ENCODE measurements around the gene VWC2.

VWC2 gene

DNA sequence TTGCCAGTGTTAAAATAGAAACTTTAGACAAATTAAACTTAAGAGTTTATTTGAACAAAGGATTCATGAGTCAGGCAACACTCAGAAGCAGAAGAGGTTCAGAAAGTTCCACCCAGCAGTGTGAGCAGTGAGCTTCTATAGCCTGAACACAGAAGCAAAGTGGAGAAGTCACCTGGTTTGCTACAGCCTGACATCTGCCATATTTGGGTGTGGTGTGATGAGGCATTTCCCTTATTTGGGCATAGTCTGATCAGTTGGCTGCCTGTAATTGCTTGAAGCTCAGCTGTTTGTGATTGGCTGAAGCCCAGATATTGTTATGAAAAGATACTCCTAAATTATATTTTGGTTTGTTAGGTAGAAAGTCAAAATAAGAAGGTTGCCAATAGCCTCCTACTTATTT is 39.1 kb downstream of the VWC2 start:
- TF ChIP-seq, protein P1, sequence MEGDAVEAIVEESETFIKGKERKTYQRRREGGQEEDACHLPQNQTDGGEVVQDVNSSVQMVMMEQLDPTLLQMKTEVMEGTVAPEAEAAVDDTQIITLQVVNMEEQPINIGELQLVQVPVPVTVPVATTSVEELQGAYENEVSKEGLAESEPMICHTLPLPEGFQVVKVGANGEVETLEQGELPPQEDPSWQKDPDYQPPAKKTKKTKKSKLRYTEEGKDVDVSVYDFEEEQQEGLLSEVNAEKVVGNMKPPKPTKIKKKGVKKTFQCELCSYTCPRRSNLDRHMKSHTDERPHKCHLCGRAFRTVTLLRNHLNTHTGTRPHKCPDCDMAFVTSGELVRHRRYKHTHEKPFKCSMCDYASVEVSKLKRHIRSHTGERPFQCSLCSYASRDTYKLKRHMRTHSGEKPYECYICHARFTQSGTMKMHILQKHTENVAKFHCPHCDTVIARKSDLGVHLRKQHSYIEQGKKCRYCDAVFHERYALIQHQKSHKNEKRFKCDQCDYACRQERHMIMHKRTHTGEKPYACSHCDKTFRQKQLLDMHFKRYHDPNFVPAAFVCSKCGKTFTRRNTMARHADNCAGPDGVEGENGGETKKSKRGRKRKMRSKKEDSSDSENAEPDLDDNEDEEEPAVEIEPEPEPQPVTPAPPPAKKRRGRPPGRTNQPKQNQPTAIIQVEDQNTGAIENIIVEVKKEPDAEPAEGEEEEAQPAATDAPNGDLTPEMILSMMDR (IDR thresholded peaks at IDR 0.05; ENCODE audit: control insufficient read depth, extremely low read depth, insufficient read depth): no peak
- no peak for DNase-seq (ENCODE audit: low read depth)
- H3K4me3 ChIP-seq (ENCODE audit: low read depth, low read length): no peak overlapping the region

DNA sequence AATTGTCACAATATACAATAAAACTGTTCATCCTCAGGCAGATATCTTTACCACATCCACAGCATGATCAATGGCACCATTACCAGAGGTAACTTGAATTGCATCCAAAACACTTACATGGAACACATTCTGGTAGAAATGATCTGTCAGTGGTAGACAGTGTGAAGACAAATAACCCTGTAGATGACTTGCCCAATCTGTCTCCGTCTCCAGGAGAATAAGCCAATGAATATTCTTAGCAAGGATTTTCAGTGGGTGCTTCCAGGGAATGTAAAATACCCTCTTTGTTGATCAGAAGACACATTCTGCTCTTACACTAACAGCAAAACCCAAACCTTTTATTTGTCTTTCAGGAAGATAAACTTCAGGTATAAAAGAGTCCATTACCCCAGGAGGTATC is 43.8 kb downstream of the VWC2 start:
- TF ChIP-seq, protein P1 (IDR thresholded peaks at IDR 0.05; ENCODE audit: control insufficient read depth, extremely low read depth, insufficient read depth): no peak
- no peak overlapping the region for H3K4me3 ChIP-seq (ENCODE audit: low read depth, low read length)
- DNase-seq (ENCODE audit: low read depth): no peak

DNA sequence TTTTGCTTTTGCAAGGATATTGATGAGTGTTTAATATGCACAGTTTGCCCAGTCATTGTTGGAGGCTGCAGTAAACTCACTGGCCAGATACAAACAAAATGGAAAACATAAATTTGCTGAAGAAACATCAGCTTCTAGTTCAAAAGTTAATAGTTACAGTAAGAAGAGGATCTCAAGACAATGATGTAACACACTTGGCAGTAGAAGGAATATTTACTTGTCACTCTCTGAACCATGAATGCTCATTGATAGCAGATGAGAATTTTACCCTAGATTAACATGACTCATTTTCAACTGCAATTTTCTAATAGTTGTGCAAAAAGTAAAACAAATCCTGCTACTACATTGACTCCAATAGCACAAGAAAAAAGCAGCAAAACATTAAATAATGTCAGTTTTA is 47.7 kb downstream of the VWC2 start:
- no peak overlapping the region for H3K4me3 ChIP-seq (ENCODE audit: low read depth, low read length)
- TF ChIP-seq, protein P1 (IDR thresholded peaks at IDR 0.05; ENCODE audit: control insufficient read depth, extremely low read depth, insufficient read depth): no peak
- DNase-seq (ENCODE audit: low read depth): no peak

DNA sequence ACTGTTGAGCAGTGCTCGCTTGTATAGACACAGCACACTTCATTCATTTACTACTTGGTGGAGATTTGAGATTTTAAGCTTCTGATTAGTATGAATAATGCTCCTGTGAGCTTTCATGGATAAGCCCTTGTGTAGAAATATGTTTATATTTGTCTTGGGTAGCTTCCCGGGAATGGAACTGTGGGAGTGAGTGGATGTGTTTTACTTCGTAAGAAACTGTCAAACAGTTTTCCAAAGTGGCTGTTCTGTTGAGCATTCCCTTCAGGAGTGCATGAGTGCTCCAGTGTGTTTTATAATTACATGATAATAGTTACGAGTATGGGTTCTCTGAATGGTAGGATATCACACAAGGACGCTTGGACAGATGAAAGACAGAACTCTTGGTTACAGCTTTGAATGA is 49.4 kb downstream of the VWC2 start:
- no peak overlapping the region for H3K4me3 ChIP-seq (ENCODE audit: low read depth, low read length)
- DNase-seq (ENCODE audit: low read depth): peak; percentile 39
- TF ChIP-seq, protein P1 (IDR thresholded peaks at IDR 0.05; ENCODE audit: control insufficient read depth, extremely low read depth, insufficient read depth): no peak

DNA sequence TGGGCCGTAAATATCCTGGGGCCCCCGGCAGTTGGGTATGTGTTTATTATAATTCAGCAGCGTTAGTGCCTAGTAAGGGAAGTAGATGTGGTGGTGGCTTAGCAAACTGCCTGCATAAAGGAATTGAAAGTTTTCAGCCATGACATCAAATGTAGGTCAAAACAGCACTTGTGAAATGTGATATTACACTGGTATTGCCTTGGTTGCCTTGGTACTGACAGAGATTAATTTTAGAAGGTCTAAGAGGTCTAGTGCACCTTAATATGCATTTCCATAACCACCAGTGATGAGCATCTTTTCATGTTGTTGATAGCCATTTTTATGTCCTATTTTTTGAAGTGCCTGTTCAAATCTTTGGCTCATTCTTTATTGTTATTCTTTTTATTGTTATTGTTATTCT is 50.1 kb downstream of the VWC2 start:
- TF ChIP-seq, protein P1 (IDR thresholded peaks at IDR 0.05; ENCODE audit: control insufficient read depth, extremely low read depth, insufficient read depth): no peak
- H3K4me3 ChIP-seq (ENCODE audit: low read depth, low read length): no peak overlapping the region
- no peak for DNase-seq (ENCODE audit: low read depth)

DNA sequence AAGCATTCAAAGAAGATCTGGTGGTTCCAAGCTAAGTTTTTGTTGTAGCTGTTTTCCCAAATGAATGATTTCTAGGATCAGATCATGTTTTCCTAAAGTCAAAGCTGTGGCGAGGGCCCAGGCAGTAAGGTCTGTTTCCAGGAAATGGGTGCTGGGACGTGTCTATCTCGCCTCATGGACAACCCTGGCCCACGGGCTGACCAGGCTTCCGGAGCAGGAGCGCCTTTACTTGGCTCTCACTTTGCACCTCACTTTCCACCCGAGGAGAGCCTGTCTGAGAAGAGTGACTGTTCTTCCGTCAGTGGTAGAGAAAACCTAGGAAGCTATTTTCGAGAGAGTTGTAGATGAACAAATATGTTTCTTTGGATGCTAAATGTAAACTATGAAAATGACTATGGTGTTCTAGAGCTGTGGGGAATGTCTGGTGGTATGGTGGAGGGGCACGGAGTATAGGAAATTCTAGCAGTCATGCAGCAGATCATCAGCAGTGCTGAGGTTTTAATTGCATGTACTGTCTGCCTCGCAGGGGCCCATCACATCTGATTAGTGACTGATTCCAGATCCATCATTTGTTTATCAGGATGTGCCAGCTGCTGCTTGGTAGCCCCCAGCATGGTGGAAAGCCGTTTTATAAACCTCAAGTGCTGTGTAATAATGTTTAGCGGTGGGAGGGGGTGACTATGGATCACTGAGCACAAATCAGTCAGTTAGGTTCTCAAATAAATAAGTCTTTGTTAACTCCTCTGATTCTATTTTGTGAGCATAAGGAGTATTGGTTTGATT is 66.6 kb downstream of the VWC2 start:
- no peak for DNase-seq (ENCODE audit: low read depth)
- no peak overlapping the region for H3K4me3 ChIP-seq (ENCODE audit: low read depth, low read length)
- TF ChIP-seq, protein P1 (IDR thresholded peaks at IDR 0.05; ENCODE audit: control insufficient read depth, extremely low read depth, insufficient read depth): no peak

Data from LNCaP clone FGC (cell line).